CD14-positive monocyte (primary cell): ENCODE measurements around the gene TRH. TPM values are rescaled to one million over a fixed set of nuclear protein-coding genes. Genes with fewer than 3 reads are reported as not detected.

ENCODE experiments used
- DNase-seq, 3 donors: peaks; one replicate each; pipeline ENCODE4 v3.0.0-alpha.2; 2011 to 2022
- H2AFZ ChIP-seq: 2 replicates; pipeline ENCODE4 v1.6.0; 2012; ENCODE audit warnings: mild to moderate bottlenecking, low read depth, low read length, inconsistent platforms; ENCODE audit not compliant: insufficient read depth, poor library complexity, severe bottlenecking
- H3K27ac ChIP-seq, 2 donors: 1 replicate in 1 of 2; 2 replicates in 1 of 2; pipeline ENCODE4 v1.5.1; 2012 to 2013; ENCODE audit warnings: low read length in 2 of 2, control low read depth in 1 of 2, inconsistent platforms in 1 of 2, low read depth in 1 of 2, mild to moderate bottlenecking in 1 of 2
- H3K27me3 ChIP-seq, 2 donors: one replicate each; pipeline versions ENCODE4 v1.6.0 to v1.6.1; 2011 to 2013; ENCODE audit warnings: low read length in 2 of 2; ENCODE audit not compliant: control insufficient read depth in 2 of 2, insufficient read depth in 2 of 2
- H3K36me3 ChIP-seq, 2 donors: replicated peaks in 1 of 2; 1 replicate in 1 of 2; 2 replicates in 1 of 2; pipeline versions ENCODE4 v1.5.1 to v1.6.1; 2012 to 2013; ENCODE audit warnings: low read length in 2 of 2, control low read depth in 1 of 2, inconsistent platforms in 1 of 2, mild to moderate bottlenecking in 1 of 2; ENCODE audit not compliant: insufficient read depth in 2 of 2, control insufficient read depth in 1 of 2
- H3K4me1 ChIP-seq, 2 donors: 1 replicate in 1 of 2; 2 replicates in 1 of 2; pipeline versions ENCODE4 v1.5.1 to v1.6.1; 2012 to 2013; ENCODE audit warnings: low read length in 2 of 2, control low read depth in 1 of 2, inconsistent platforms in 1 of 2, mild to moderate bottlenecking in 1 of 2, moderate library complexity in 1 of 2; ENCODE audit not compliant: insufficient read depth in 2 of 2, control insufficient read depth in 1 of 2
- H3K4me2 ChIP-seq: replicated peaks from 2 replicates; pipeline ENCODE3; 2012; ENCODE audit warnings: low read length, moderate library complexity, mild to moderate bottlenecking; ENCODE audit not compliant: poor library complexity, severe bottlenecking; ENCODE audit errors: extremely low read depth
- H3K4me3 ChIP-seq, 3 experiments: fragments of 200-600 bp in 1 of 3; sonication (generic) in 1 of 3; replicated peaks in 1 of 3; 1 replicate in 2 of 3; 2 replicates in 1 of 3; pipeline ENCODE4 v1.5.1; 2011 to 2013; ENCODE audit warnings: low read length in 3 of 3, mild to moderate bottlenecking in 3 of 3, control low read depth in 2 of 3, low read depth in 2 of 3, inconsistent platforms in 1 of 3, moderate library complexity in 1 of 3
- H3K79me2 ChIP-seq: 2 replicates; pipeline ENCODE4 v1.6.0; 2012; ENCODE audit warnings: mild to moderate bottlenecking, control low read depth, inconsistent platforms, low read length, moderate library complexity; ENCODE audit not compliant: insufficient read depth
- H3K9ac ChIP-seq: 2 replicates; pipeline ENCODE4 v1.6.0; 2017; ENCODE audit warnings: low read length, mild to moderate bottlenecking; ENCODE audit not compliant: insufficient read depth, poor library complexity, severe bottlenecking
- H3K9me3 ChIP-seq, 2 donors: replicated peaks in 1 of 2; 1 replicate in 1 of 2; 2 replicates in 1 of 2; pipeline versions ENCODE4 v1.5.1 to v1.6.1; 2012 to 2013; ENCODE audit warnings: low read length in 2 of 2, control low read depth in 1 of 2; ENCODE audit not compliant: control insufficient read depth in 1 of 2, insufficient read depth in 1 of 2
- H4K20me1 ChIP-seq: 2 replicates; pipeline ENCODE4 v1.6.0; 2012; ENCODE audit warnings: mild to moderate bottlenecking, low read length, control low read depth, moderate library complexity; ENCODE audit not compliant: insufficient read depth
- H3K27ac Mint-ChIP-seq, 7 donors: one replicate each; pipeline ENCODE4 v1.8.0; 2020; ENCODE audit warnings: mild to moderate bottlenecking in 7 of 7, mixed read lengths in 7 of 7, moderate library complexity in 6 of 7, inconsistent platforms in 2 of 7
- H3K27me3 Mint-ChIP-seq, 3 donors: one replicate each; pipeline ENCODE4 v1.8.0; 2021 to 2022; ENCODE audit warnings: low read depth in 3 of 3, mild to moderate bottlenecking in 3 of 3, mixed read lengths in 3 of 3, moderate library complexity in 3 of 3, inconsistent platforms in 1 of 3
- H3K36me3 Mint-ChIP-seq, 2 donors: one replicate each; pipeline ENCODE4 v1.8.0; 2020; ENCODE audit warnings: mixed read lengths in 2 of 2, inconsistent platforms in 1 of 2, mild to moderate bottlenecking in 1 of 2
- H3K4me1 Mint-ChIP-seq: one replicate; pipeline ENCODE4 v1.8.0; 2020; ENCODE audit warnings: mild to moderate bottlenecking, mixed read lengths
- H3K4me3 Mint-ChIP-seq, 2 donors: one replicate each; pipeline ENCODE4 v1.8.0; 2020; ENCODE audit warnings: mild to moderate bottlenecking in 2 of 2, mixed read lengths in 2 of 2, moderate library complexity in 1 of 2
- H3K9me3 Mint-ChIP-seq, 7 donors: one replicate each; pipeline ENCODE4 v1.8.0; 2020 to 2022; ENCODE audit warnings: mixed read lengths in 7 of 7, mild to moderate bottlenecking in 6 of 7, moderate library complexity in 6 of 7, inconsistent platforms in 2 of 7
- CTCF ChIP-seq: fragments of 200-600 bp; IDR thresholded peaks from one replicate; pipeline ENCODE4 v1.8.0; 2022; ENCODE audit warnings: antibody characterized with exemption, mild to moderate bottlenecking
- WGBS: methylation state at CpG from one replicate; pipeline ENCODE4 v1.1.5; 2013; ENCODE audit warnings: missing lambda C conversion rate; ENCODE audit not compliant: insufficient coverage; 5-methylcytosine and 5-hydroxymethylcytosine counted together
- intact Hi-C, 2 donors: fragments of 100-400 bp; cut with micrococcal nuclease; formaldehyde crosslinking; loops; one replicate each; pipeline versions ENCODE4 v1.15.0 to v1.15.1; 2023
- polyA plus RNA-seq, 3 donors: library from polyadenylated mRNA; depleted of rRNA in 1 of 3; unstranded in 2 of 3; stranded (reverse) in 1 of 3; fragments of 300-500 nt in 2 of 3; fragments of >200 nt in 1 of 3; fragmentation: Illumina TruSeq in 2 of 3; gene quantifications; 1 replicate in 2 of 3; 2 replicates in 1 of 3; pipeline ENCODE4 v1.2.3, GENCODE V29; 2012 to 2021

Gene TRH
- polyA plus RNA-seq, 3 donors = 0.91 TPM; not detected in 2

- WGBS = 21% methylated on average over 24 of the region's 27 CpGs
These were observed 1.2 kb downstream of the TRH start for GRCh38 chr3:129975705-129976048.

GRCh38 chr3:129976286-129976685 lies 1.8 kb downstream of the TRH start:
- Mint-ChIP-seq H3K36me3 (peaks cover 0 to 4% of the 10 kb centered on the region in 2 donors), H3K27me3 (peaks cover 40 to 50% (median 40%) of the 10 kb centered on the region in 3 donors), H3K4me3 (no peak overlapping the region), H3K4me1 (peaks cover 19% of the 10 kb centered on the region), H3K9me3 (peaks cover 0 to 11% (median 8%) of the 10 kb centered on the region in 7 donors), H3K27ac (no peak overlapping the region)
- peaks cover 19 to 20% of the 10 kb centered on the region in 2 donors for H3K4me1 ChIP-seq
- no peaks in the 10 kb centered on the region for H4K20me1 ChIP-seq
- no peak for DNase-seq
- no peak overlapping the region for H3K4me3 ChIP-seq
- H3K79me2 ChIP-seq = no peaks in the 10 kb centered on the region
- H3K27me3 ChIP-seq = peaks cover 12 to 46% of the 10 kb centered on the region in 2 donors
- TF ChIP-seq CTCF = no peak
- no peak overlapping the region for H3K27ac ChIP-seq
- no peak overlapping the region for H2AFZ ChIP-seq
- H3K9ac ChIP-seq = no peak overlapping the region
- no peaks in the 10 kb centered on the region for H3K9me3 ChIP-seq
- no CpG with 5 or more reads among the region's 4 CpGs for WGBS
- H3K4me2 ChIP-seq = no peak overlapping the region
- intact Hi-C loops = no loop called here
- no peaks in the 10 kb centered on the region for H3K36me3 ChIP-seq

More at GRCh38 chr3:129975705-129976048, 1.2 kb downstream of the TRH start:
- H3K27me3 ChIP-seq = peaks cover 12 to 46% of the 10 kb centered on the region in 2 donors
- H3K4me3 ChIP-seq = peak overlapping the region in 1 of 3 experiments; percentile 74
- H2AFZ ChIP-seq = peak overlapping the region; percentile 74
- no peak overlapping the region for H3K27ac ChIP-seq
- peak overlapping the region; percentile 84 for H3K4me2 ChIP-seq
- intact Hi-C loops = no loop called here
- no peaks in the 10 kb centered on the region for H3K36me3 ChIP-seq
- no peak for DNase-seq
- no peak overlapping the region for H3K9ac ChIP-seq
- no peaks in the 10 kb centered on the region for H3K9me3 ChIP-seq
- Mint-ChIP-seq H3K27ac (peak overlapping the region in 2 of 7 donors; percentile 28 to 33), H3K4me1 (peaks cover 19% of the 10 kb centered on the region), H3K4me3 (peak overlapping the region; percentile 81 to 94), H3K36me3 (peaks cover 0 to 4% of the 10 kb centered on the region in 2 donors), H3K27me3 (peaks cover 40 to 51% (median 40%) of the 10 kb centered on the region in 3 donors), H3K9me3 (peaks cover 0 to 11% (median 8%) of the 10 kb centered on the region in 7 donors)
- TF ChIP-seq CTCF = no peak
- H3K4me1 ChIP-seq = peaks cover 19 to 20% of the 10 kb centered on the region in 2 donors
- no peaks in the 10 kb centered on the region for H4K20me1 ChIP-seq
- no peaks in the 10 kb centered on the region for H3K79me2 ChIP-seq
